Measurements from ENCODE around the gene REELD1. TPM values are rescaled to one million over a fixed set of nuclear protein-coding genes. Genes with fewer than 3 reads are reported as not detected.

The REELD1 gene
- total and polyA plus RNA-seq, 12 donors, result 0.14 to 1.1 (median 0.40) TPM; not detected in 7

GRCh38 chr4:146202665-146203064 is 11.7 kb upstream of the REELD1 start:
- Histone ChIP-seq H3K36me3 (replicated peaks in 1 of 2) (no peaks in the 10 kb centered on the region), H3K4me3 (no peak overlapping the region), H3K27me3 (no peaks in the 10 kb centered on the region), H3K4me1 (replicated peaks in 1 of 2) (no peaks in the 10 kb centered on the region), H3K27ac (no peak overlapping the region), H3K9me3 (replicated peaks in 1 of 3) (no peaks in the 10 kb centered on the region)
- no peak for DNase-seq
- intact Hi-C loops (cut with DNase I), result no loop called here
- TF ChIP-seq POLR2A (IDR thresholded peaks at IDR 0.05) (no peak), CTCF (IDR thresholded peaks at IDR 0.05) (no peak)
- WGBS, 4 donors, result 77 to 81% (median 79%) methylated on average over 2 of the region's 2 CpGs

GRCh38 chr4:146207410-146207809 is 6.9 kb upstream of the REELD1 start:
- no peak for DNase-seq
- TF ChIP-seq POLR2A (IDR thresholded peaks at IDR 0.05) (no peak), CTCF (IDR thresholded peaks at IDR 0.05) (no peak)
- Histone ChIP-seq H3K4me1 (replicated peaks in 1 of 2) (no peaks in the 10 kb centered on the region), H3K36me3 (replicated peaks in 1 of 2) (no peaks in the 10 kb centered on the region), H3K4me3 (no peak overlapping the region), H3K27me3 (no peaks in the 10 kb centered on the region), H3K27ac (no peak overlapping the region), H3K9me3 (replicated peaks in 1 of 3) (no peaks in the 10 kb centered on the region)
- 74 to 85% (median 76%) methylated on average over 5 of the region's 5 CpGs for WGBS, 4 donors
- intact Hi-C loops (cut with DNase I), result no loop called here

- 56 to 90% (median 79%) methylated on average over 2 of the region's 2 CpGs for WGBS, 4 donors
- DNase-seq, result no peak
- H3K9me3 ChIP-seq (replicated peaks in 1 of 3), result no peaks in the 10 kb centered on the region
- no peaks in the 10 kb centered on the region for H3K4me1 ChIP-seq (replicated peaks in 1 of 2)
- intact Hi-C loops (cut with DNase I), result no loop called here
- H3K4me3 ChIP-seq, result no peak overlapping the region
- H3K36me3 ChIP-seq (replicated peaks in 1 of 2), result no peaks in the 10 kb centered on the region
- no peaks in the 10 kb centered on the region for H3K27me3 ChIP-seq
- no peak overlapping the region for H3K27ac ChIP-seq
- TF ChIP-seq CTCF (IDR thresholded peaks at IDR 0.05) (no peak), POLR2A (IDR thresholded peaks at IDR 0.05) (no peak)
These were observed 3.4 kb upstream of the REELD1 start for GRCh38 chr4:146210890-146211289.

- Histone ChIP-seq H3K4me3 (no peak overlapping the region), H3K27ac (no peak overlapping the region), H3K4me1 (replicated peaks in 1 of 2) (no peaks in the 10 kb centered on the region), H3K27me3 (no peaks in the 10 kb centered on the region), H3K9me3 (replicated peaks in 1 of 3) (no peaks in the 10 kb centered on the region), H3K36me3 (replicated peaks in 1 of 2) (no peaks in the 10 kb centered on the region)
- no peak for DNase-seq
- 51 to 73% (median 64%) methylated on average over 7 of the region's 7 CpGs for WGBS, 4 donors
- no peak for TF ChIP-seq CTCF (IDR thresholded peaks at IDR 0.05)
- no peak for TF ChIP-seq POLR2A (IDR thresholded peaks at IDR 0.05)
- intact Hi-C loops (cut with DNase I), result no loop called here
These were observed 2.9 kb upstream of the REELD1 start for GRCh38 chr4:146211440-146211839.

Measured in adrenal gland (tissue), 12 donors.